ENCODE measurements around the gene TSHZ2.

TSHZ2 gene

DNA sequence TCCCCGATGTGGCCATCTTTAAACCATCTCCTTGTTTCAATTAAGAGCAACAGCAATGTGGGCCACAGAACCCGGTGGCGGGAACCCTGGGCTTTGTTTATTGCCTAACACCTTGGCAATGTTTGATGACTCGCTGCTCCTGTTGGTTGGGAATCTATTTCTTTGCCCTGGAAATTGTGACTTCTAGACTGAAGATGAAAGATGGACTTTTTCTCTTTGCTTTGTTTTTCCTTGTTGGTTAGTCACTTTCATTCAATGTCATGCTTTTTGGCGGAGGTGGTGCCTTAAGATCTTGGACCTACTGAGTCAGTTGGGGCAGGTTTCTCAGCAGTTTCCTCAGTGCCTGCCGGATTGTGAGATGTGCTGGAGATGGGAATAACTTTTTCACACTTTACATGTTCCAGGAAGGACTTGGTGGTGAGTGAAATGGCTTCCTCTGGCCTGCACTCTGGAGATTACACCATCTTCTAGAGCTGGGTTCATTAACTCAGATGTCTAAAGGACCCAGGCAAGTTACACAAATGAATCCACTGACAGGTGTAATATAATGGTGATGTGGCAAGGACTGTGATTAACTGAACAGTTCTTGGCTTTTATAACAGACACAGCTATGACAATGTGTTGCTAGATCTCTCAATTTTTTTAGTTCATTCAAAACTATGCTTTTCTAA lies 56.3 kb downstream of the TSHZ2 start:
- peak; percentile 17 for DNase-seq (ENCODE audit: low read depth)

DNA sequence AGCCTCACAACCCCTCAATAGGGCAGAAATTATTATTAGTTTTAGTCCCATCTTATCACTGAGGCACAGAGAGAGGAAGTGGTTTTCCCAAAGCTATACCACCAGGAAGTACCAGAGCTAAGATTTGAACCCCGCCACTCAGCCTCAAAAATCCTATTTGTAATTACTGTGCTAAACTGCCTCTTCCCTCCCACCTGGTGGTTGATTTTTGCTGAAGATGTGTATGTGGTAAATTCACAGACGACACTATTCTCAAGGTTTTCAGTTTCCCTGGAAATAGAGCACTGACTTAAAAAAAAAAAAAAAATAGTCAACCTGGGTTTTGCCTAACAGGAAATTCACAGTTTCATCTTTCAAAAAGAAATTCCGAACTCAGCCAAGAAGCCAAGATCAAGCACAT lies 57.9 kb downstream of the TSHZ2 start:
- no peak for DNase-seq (ENCODE audit: low read depth)

- no peak for DNase-seq (ENCODE audit: low read depth)
Measured at GRCh38 chr20:53032046-53032445, 59.9 kb downstream of the TSHZ2 start.

DNA sequence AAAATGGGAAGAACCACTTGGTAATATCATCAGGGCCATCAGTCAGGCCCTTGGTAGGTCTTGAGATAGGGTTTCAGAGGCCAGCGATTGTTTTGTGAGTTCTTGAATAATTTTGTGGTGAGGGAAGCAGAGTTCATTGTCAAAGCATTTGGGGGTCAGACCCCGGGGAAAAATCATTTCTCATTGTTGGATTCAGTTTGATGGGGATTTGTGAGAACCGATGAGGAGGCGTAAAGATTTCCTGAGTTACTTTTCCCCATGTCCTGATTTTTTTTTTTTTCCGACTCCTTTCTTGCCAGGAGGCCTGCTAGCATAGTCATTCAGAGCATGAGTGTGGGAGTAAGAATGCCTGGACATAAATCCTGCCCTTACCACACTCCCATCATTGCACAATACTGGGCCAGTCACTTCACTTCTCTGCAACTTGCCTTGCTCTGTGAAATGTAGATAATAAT lies 60.3 kb downstream of the TSHZ2 start:
- DNase-seq (ENCODE audit: low read depth) = no peak

DNA sequence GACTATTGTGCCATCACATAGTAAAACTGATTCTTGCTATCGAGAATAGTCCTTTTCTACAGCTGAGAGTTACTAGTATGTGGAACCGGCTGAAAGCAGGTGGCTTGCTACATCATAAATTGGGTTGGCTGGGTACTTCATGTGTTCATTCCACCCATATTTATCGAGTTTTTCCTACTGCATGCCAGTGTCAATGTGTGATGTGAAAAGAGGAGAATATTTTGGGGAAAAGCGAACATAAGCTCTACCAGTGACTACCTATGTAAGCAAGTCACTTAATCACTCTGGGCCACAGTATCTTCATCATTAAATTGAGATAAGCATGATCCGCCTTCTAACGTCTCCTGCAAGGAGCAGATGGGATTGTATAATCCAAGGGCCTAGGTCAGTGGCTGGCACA lies 61.0 kb downstream of the TSHZ2 start:
- DNase-seq (ENCODE audit: low read depth) = no peak

DNA sequence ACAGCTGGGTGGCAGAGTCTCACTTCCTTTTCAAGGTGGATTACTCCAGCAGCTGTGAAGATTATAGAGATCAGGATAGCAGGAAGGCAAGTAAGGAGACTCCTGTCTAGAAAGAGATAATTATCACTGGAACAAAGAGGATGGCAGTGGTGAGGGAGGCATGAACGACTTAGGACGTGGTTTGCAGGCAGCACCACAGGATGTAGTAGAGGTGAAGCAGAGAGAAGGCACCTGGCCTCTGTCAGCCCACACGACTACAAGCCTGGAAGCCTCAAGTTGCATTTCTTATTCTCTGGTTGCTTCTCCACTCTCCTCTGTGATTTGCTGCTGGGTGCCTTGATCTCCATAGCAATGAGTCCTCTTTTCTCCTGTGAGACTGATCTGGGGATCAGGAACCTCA lies 62.7 kb downstream of the TSHZ2 start:
- no peak for DNase-seq (ENCODE audit: low read depth)

DNA sequence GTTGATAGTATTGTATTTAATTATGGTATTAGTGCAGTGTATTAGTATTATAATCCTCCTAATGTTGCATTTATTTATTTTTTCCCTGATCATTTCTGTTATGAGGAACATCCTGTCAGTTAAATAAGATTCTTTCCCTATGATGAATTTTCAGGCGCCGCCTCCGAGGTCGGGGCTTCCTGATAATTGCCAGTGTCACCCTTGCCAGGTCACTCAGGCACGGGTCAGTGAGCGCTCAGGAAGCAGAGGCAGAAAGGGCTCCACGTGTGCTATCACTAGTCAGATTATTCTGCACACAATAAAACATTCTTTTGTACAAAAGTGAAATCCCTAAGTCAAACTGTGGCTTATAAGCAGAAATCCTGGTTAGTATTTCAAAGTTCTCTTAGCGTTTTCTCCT lies 64.8 kb downstream of the TSHZ2 start:
- no peak for DNase-seq (ENCODE audit: low read depth)

- no peak for DNase-seq (ENCODE audit: low read depth)
Measured at GRCh38 chr20:53037621-53038020, 65.5 kb downstream of the TSHZ2 start.

DNA sequence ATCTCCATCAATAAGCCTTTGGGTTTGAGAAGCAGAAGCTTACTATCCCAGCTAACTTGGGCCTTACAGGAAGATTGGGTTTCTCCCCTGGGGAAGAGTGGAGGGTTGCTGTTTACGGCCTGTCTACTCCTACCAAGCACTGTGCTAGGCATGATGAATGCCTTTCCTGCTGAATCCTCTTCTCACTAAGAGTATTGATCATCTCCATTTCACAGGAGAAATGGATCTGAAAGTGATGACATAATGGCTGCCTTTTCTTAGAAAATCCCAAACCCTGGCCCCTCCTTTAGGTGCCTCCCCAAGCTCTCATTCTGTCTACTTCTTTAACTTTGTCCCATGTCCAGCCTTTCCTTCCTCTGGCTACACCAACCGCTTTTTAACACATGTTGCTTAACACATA lies 66.1 kb downstream of the TSHZ2 start:
- DNase-seq (ENCODE audit: low read depth) = no peak

DNA sequence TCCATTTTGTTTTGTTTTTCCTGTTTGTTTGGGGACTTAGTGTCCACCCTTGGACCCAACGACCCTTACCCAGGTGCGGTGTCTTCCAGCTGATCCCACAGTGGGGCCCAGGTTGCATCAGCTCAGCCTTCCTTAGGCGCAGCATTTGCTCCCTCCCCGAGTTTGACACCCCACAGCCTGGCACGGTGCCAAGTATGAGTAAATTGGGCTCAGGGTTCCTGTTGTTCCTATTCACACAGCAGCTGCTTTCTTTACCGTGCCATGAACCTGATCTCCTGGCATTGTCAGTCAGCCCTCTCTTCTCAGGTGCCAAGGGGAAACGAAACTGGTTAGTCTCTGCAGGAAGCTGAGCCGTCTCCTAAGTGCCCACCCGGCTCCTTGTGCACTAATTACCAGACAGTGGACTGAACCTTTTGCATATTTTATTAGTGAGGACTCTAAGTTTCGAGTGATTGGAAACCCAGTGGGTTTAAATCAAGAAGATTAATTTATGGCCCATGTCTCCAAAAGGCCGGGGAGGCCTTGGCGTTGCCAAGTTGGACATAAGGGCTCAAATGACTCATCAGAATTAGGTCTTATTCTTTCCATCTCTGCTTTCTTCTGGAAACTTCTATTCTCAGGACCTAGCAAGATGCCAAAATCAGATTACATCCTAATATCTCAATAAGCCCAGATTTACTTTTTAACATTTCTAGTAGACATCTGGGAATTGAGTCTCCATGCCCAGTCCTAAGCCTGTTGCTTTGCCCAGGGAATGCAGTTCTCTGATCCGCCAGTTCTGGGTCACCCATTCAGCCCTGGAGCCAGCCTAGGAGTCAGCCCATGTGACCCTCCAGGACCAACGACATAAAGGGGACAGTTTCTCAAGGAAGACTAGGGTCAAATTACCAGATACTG lies 68.8 kb downstream of the TSHZ2 start:
- DNase-seq (ENCODE audit: low read depth) = no peak

DNA sequence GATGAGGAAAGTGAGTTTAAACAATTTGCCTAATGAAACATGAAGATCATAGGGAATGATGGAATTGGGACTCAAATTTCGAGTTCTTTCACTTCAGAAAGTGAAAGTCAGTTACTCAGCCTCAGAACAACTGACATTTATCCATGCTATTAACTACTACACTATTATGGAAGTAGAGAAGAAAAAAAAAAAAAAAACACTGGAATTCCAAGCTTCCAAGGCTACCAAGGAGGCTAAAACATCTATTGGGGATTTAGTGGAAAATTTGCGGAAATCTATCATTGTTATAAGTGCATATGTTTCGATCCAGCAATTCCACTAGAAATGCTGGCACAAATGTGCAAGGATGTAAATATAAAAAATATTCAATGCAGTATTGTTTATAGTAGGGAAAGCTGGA lies 70.4 kb downstream of the TSHZ2 start:
- no peak for DNase-seq (ENCODE audit: low read depth)

DNA sequence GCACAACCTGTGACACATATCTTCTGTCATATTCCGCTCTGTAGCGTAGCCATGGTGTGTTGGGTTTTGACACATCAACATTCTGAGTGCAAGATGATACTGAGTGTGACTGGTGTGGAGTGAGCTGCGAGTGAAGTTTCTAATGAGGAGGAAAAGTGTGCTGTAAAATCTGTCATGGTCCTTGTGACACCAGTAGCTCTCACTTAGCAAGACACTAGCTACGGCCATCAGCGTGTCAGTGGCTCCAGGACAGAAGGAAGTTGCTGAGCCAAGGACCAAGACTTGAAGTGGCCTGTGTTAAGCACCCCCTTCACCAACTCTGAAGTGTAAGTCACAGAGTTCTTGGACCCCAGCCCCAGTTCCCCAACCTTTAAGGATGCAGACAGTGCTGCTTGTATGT lies 72.1 kb downstream of the TSHZ2 start:
- DNase-seq (ENCODE audit: low read depth) = no peak

- no peak for DNase-seq (ENCODE audit: low read depth)
Measured at GRCh38 chr20:53045941-53046340, 73.8 kb downstream of the TSHZ2 start.

DNA sequence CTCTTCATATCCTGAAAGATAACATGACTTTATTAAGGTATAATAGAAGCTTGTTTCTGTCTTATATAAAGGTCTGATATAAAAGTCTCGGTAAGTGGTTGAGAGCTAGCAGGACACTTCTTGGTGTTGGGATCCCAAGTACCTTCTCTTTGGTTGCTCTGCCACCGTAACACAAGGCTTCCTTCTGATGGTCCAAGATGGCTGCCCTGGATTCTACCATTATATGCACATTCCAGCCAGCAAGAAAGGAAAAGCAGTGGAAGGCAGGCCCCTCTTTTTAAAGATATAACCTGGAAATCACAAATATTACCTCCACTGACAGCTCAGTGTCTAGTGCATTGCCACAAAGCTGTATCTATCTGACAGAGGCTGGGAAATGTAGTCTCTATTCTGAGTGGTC lies 75.0 kb downstream of the TSHZ2 start:
- DNase-seq (ENCODE audit: low read depth) = no peak

DNA sequence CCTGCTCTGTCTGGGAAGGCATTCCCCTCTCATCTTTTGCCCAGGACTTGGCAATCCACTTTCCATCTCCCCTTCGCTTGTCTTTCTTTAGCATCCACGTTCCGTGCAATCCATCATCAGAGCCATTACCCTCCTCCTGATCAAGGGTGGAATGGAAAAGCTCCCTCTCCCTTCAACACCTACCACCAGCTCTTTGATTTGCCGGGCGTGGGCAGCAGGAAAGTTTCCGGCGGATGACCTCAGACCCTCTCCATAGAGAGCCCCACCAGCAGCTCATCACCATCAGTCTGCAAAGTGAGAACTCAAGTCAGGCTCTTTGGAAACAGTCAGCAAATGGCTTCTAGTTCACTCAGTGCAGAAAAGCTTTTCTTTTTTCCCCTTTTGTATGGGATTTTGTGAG lies 76.2 kb downstream of the TSHZ2 start:
- no peak for DNase-seq (ENCODE audit: low read depth)

DNA sequence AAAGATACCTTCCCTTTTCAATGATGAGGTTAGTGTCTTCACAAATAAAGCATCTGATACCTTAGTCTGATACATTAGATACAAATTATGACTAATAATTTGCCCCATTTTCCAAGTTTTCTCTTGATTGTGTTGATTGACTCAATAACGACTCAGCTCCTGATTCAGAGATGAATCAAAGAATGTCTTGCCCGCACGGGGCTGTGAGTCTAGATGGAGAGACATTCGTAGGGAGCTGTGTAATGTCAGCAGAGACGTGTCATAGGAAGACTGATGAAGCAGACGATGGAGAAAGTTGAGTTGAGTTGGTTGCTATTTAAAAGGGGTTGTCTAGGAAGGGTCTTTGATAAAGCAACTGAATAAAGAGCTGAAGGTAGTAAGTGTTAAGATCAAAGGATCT lies 78.2 kb downstream of the TSHZ2 start:
- DNase-seq (ENCODE audit: low read depth) = peak; percentile 16

DNA sequence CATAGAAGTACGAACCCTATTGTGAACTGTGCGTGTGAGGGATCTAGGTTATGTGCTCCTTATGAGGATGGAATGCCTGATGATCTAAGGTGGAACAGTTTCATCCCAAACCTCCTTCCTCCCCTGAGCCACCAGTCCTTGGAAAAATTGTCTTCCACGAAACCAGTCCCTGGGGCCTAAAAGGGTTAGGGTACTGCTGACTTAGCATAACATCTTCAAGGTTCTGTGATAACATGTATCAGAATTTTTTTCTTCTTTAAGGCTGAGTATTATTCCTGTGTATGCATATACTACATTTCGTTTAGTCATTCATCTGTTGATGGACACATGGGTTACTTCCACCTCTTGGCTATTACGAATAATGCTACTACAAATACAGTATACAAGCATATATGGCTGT lies 80.2 kb downstream of the TSHZ2 start:
- DNase-seq (ENCODE audit: low read depth) = no peak

DNA sequence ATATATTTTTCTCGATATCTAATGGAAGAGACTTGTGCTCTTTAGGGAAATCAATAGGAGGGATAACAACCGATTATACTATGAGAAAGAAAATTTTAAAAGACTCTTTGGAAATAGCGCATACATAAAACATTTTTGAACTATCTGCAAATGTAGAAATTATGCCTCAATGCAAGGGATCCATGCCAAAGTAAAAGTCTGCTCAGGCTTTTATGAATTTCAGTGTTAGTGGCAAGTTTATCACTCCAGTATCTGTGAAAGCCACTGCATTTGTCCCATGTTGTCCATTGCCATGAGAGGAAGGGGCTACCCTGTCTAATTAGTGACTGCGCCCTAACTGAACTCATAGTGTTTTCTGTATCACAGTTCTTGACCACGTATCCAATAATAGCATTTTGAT lies 81.4 kb downstream of the TSHZ2 start:
- no peak for DNase-seq (ENCODE audit: low read depth)

- no peak for DNase-seq (ENCODE audit: low read depth)
Measured at GRCh38 chr20:53055367-53056067, 83.4 kb downstream of the TSHZ2 start.

- DNase-seq (ENCODE audit: low read depth) = no peak
Measured at GRCh38 chr20:53057579-53057978, 85.4 kb downstream of the TSHZ2 start.

- DNase-seq (ENCODE audit: low read depth) = no peak
Measured at GRCh38 chr20:53059848-53060247, 87.7 kb downstream of the TSHZ2 start.

DNA sequence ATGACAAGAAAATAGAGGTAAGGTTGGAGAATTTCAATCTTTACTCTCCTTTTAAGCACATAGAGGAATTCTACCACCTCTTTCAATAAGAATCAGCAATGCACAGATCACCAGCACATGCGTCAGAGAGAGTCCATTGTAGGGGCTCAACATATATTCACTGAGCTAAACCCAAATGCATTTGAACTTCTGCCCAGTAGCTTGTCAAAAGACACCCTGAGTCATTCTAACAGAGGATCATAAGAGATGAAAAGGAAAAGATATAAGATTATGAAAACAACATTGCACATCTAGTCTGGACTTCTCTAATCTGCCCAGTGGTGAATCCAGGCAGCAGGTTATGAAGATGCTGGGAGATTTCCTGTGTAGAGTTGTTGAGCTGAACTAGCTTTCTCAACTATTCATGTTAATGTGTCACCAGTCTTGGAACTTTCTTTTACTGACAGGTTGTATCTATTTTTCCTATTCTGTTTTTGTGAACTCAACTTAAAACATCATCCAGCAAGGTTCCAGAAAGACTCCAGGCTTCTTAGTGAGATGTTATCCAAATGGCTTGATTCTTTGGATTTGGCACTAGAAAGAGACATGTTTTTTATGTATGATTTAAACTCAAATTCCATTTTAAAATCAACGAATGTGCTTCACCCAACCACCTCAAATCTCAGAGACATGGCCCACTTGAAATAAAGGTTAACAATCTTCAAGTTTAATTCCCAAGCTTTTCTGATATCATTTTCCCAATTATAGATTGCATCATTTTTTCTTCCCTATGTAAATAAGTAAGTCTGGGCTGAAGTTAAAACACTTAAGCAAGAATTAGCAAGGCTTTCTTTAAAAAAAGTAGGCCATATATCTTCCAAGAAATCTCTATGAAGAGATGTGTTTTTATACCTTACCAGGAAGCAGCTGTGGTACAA lies 89.3 kb downstream of the TSHZ2 start:
- no peak for DNase-seq (ENCODE audit: low read depth)

Data from activated T-cell treated with anti-CD3 and anti-CD28 coated beads for 24 hours (primary cell).